Stomach (tissue), 4 donors: ENCODE data around the gene NBEAL2.

Experiments used
- CTCF ChIP-seq, 7 experiments: fragments of 450-650 bp in 4 of 7; fragments of 200-600 bp in 3 of 7; sonication (generic) in 3 of 7; IDR thresholded peaks; one replicate each; pipeline ENCODE4 v1.5.1; 2016 to 2019; ENCODE audit warnings: antibody characterized with exemption in 7 of 7, control low read depth in 2 of 7, mild to moderate bottlenecking in 1 of 7
- EP300 ChIP-seq: sonication (generic); formaldehyde crosslinking; IDR thresholded peaks from one replicate; pipeline ENCODE4 v1.6.1; 2017; ENCODE audit warnings: antibody characterized with exemption
- POLR2A ChIP-seq, 4 donors: fragments of 450-650 bp; IDR thresholded peaks; one replicate each; pipeline ENCODE4 v1.6.1; 2016; ENCODE audit warnings: antibody characterized with exemption in 4 of 4, control low read depth in 2 of 4, mild to moderate bottlenecking in 1 of 4, moderate library complexity in 1 of 4
- POLR2AphosphoS5 ChIP-seq, 3 donors: sonication (generic); formaldehyde crosslinking; IDR thresholded peaks; one replicate each; pipeline ENCODE4 v1.6.1; 2016; ENCODE audit warnings: antibody characterized with exemption in 3 of 3

- TF ChIP-seq EP300: no peak
- no peak for TF ChIP-seq CTCF (IDR thresholded peaks at IDR 0.05)
- no peak for TF ChIP-seq POLR2AphosphoS5 (IDR thresholded peaks at IDR 0.05)
- no peak for TF ChIP-seq POLR2A (IDR thresholded peaks at IDR 0.05)
These were observed 7.7 kb upstream of the NBEAL2 start for GRCh38 chr3:46971742-46972141.
